GM21619 (cell line): ENCODE results near the gene GYPB.
"Not testable (repeated sequence)": the region's sequence is repeated elsewhere in the genome, so short reads cannot be mapped to it uniquely, and the experiment has no call there.

Experiments used
- ATAC-seq: cut with Tn5 transposase; IDR thresholded peaks from one replicate; pipeline ENCODE4 v1.9.1; 2021; ENCODE audit not compliant: unreplicated experiment

Gene GYPB

GRCh38 chr4:144016057-144016605 lies 3.0 kb downstream of the GYPB start:
- not testable (repeated sequence) for ATAC-seq

DNA sequence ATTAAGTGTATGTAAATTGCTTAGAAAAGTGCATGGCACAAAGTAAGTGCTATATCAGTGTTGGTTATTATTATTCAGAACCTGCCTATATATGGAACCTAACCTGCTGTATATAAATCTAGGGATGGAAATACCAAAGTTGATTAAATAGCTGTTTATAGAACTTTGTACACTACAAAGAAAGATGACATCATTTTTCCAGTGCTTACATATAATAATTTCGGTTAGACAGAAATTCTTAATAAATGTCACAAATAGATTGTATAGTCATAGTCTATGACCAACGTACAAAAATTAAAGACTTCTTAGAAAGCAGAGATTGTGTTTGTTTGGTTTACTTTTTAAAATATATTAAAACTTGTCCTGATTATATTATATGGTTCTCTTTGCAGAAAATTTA lies 4.4 kb downstream of the GYPB start:
- ATAC-seq = no peak

- not testable (repeated sequence) for ATAC-seq
These were observed 10.6 kb downstream of the GYPB start for GRCh38 chr4:144008602-144009001.

GRCh38 chr4:144007960-144008359 lies 11.2 kb downstream of the GYPB start:
- not testable (repeated sequence) for ATAC-seq

DNA sequence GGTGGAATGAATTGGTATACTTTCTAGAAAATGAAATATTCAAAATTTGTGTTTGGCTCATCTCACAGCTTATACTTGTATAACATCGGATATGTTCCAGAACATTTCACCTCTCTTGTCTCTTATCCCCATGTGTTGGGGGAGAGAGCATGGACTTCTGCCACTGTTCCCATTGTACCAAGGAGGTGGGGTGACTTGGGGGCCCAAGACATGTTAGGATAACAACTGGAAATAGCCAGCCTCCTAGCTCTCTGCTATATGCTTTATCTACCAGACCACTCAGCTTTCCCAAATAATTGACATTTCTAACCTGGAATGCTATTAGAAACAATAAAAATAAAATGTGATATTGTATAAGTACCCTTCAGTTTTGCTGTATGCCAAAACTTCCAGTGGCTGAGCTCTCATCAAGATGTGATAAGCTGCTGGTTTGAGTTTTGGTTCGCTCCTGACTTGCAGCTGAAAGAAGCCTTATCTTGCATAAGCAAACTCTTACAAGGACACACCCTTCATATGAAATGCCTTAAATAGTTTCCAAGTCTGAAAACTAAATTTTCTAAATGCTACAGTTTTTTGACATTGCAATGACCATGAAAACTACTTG lies 12.9 kb downstream of the GYPB start:
- not testable (repeated sequence) for ATAC-seq

DNA sequence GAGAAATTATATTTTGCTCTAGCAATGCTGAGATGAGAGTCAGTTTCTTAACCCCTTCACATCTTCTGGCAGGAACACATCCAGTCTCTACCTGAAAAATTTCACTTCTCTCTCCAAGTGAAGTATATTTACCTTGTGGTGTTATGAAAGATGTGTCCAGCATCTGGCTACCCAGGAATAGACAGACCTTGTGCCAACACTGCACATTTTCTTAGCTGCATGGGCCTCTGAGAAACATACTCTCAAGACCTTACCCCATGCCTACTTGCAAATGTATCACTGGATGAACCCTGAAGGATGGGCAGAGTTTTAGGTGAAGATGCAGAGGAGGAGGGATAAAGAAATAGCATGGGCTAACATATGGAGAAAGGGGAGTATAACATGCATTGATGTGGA lies 13.6 kb downstream of the GYPB start:
- not testable (repeated sequence) for ATAC-seq

DNA sequence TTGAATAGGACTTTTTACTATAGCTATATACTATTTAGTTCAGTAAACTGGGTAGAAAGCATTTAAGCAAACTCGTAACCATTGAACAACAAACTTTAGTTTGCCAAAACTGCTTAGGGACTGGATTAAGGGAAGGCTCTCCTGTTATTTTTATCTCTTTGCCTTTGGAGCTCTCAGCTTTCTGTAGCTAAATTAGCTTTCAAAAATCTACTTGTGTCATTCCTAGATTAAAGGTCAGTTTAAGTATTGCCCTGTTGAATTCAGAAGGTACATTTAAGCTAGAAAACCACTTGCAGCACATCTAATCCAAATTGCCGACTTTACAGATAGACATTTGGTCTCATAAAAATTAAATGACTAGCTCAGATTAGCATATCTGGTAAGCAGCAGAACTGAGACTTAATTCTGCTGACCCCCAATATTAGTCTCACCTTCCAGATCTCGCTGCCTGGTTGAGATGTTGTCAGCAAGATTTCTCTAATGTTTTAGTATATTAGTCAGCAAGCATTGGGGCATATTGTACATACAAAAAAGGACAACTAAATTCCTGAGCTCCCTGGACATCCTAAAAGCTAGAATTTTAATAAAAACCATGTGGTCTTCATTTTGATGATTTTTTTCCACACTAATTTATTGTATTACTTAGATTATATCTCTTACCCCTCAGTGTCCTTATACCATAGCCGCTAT lies 14.2 kb downstream of the GYPB start:
- ATAC-seq = not testable (repeated sequence)

DNA sequence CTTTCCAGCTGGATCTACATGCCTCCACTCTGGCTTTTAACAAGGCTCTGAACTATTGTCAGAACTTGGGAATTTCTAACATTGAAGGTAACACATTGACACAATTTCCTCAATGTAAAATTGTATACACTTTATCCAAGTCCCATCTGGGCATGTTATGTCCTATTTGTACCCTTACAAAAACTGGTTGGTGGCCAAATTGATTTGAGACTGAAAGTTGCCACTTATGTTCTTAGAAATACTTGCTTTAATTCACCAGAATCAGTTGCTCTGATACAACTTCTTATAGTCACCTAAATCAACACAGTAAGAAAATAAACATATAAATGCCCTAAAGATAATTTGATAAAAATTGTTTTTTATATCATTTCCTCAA lies 15.3 kb downstream of the GYPB start:
- not testable (repeated sequence) for ATAC-seq

GRCh38 chr4:144003205-144003889 lies 15.8 kb downstream of the GYPB start:
- not testable (repeated sequence) for ATAC-seq

DNA sequence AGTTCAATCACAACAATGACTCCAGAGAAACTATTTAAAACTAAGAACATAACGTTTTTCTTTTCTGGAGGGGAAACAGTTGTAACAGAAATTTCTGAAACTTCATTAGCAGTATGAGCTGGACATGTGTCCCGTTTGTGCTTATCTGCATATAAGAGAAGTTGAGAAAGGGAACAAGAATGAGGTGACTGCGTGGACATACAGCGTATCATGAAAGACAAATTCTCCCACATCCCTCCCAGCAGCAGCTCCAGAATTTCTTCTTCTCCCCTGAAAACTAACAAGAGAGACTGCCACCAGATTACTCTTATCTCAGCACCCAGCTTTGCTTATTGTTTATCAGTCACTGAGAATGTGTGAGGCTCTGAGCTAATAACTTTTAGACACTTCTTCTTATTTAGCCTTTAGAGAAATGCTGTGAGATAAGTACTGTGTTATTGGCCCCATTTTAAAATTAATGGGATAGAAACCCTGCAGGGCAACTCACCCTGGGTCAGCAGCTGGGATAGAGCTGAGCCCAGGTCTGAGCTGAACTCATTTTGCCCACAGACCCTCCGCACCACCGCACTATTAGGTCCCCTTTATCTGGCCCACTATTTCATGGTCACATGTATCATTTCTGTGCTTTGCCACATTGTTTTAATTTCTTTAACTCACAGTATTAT lies 18.7 kb downstream of the GYPB start:
- ATAC-seq = not testable (repeated sequence)

- not testable (repeated sequence) for ATAC-seq
These were observed 23.0 kb downstream of the GYPB start for GRCh38 chr4:143996193-143996592.

GRCh38 chr4:143991761-143992160 lies 27.4 kb downstream of the GYPB start:
- ATAC-seq = not testable (repeated sequence)

GRCh38 chr4:143990717-143991116 lies 28.5 kb downstream of the GYPB start:
- ATAC-seq = not testable (repeated sequence)

DNA sequence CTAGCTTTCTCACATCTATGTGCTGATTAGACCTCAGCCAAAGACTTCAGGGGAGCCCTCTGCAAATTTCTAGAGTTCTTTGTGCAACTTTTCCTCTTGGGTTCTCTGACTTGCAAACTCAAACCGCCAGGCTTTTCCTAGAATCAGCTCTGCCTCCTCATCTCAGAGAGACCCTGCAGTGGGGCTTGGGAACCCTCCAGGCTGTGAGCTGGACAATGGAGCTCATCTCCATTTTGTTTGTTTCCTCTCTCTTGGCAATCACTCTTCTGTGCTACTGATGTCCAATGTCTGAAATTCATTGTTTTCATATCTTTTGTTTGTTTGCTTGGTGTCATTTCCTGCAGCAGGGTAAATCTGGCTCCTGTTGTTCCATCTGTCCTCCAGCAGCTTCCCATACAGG lies 33.0 kb downstream of the GYPB start:
- no peak for ATAC-seq

- not testable (repeated sequence) for ATAC-seq
These were observed 38.4 kb downstream of the GYPB start for GRCh38 chr4:143980776-143981175.

DNA sequence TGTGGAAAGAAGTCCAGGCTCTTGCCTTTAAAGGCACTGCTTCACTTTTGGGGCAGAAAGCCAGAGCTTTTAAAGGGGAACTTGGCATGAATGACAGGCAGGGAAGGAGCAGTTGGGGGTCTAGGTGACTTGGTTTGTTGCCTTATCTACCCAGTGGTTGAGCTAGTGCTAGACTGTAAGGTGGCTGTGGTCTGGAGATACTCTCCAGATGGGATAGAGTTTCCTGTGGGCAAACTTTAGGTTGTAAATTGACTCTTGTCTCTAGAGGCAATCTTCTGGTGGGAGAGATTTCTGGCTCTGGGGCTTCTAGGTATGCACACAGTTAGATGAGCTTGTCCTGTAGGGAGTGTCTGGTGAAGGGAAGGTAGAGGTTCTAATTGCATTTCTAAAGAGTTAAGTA lies 43.7 kb downstream of the GYPB start:
- ATAC-seq = not testable (repeated sequence)

DNA sequence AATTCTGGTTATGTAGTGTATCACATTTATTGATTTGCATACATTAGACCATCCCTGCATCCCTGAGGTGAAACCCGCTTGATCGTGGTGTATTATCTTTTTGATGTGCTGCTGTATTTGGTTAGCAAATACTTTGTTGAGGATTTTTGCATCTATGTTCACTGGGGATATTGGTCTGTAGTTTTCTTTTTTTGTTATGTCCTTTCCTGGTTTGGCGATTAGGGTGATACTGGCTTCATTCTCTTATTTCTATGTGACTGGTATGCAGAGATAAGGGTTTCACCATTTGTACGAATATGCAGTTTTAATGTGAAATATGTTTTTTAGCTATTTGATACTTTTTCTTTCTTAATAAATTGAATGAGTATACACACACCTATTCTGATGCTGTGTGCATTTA lies 45.2 kb downstream of the GYPB start:
- ATAC-seq = not testable (repeated sequence)

- no peak for ATAC-seq
These were observed 58.1 kb downstream of the GYPB start for GRCh38 chr4:143961075-143961474.

DNA sequence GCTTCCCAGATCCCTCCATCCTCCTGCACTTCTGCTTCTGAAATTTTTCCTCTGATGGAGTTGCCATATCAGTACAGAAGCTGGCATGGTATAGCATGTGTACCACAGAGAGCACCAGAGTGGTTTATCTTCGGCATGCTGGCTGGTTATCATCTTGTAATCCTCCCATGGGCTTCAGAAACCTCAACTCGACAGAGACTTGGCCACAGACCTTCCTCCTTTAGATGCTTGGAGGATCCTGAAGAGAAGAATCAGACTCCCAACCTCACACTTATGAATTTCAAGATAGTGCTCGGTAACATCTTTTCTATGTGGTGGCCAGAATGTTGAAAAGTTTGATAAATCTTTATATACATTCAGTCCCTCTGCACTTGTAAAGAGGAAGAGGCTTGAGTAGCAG lies 63.9 kb downstream of the GYPB start:
- ATAC-seq = not testable (repeated sequence)

DNA sequence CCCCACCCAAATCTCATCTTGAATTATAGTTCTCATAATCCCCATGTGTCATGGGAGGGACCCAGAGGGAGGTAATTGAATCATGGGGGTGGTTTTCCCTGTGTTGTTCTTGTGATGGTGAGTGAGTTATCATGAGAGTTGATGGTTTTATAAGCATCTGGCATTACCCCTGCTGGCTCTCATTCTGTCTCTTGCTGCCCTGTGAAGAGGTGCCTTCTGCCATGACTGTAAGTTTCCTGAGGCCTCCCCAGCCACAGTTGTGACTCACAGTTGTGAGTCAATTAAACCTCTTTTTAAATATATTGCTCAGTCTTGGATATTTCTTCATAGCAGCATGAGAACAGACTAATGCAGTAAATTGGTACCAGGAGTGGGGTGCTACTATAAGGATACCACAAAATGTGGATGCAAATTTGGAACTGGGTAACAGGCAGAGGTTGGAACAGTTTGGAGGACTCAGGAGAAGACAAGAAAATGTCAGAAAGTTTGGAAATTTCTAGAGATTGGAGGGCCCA lies 67.7 kb downstream of the GYPB start:
- ATAC-seq = not testable (repeated sequence)

GRCh38 chr4:143950967-143951366 lies 68.2 kb downstream of the GYPB start:
- ATAC-seq = not testable (repeated sequence)
